ENCODE measurements around the gene MYBBP1A.

The MYBBP1A gene

DNA sequence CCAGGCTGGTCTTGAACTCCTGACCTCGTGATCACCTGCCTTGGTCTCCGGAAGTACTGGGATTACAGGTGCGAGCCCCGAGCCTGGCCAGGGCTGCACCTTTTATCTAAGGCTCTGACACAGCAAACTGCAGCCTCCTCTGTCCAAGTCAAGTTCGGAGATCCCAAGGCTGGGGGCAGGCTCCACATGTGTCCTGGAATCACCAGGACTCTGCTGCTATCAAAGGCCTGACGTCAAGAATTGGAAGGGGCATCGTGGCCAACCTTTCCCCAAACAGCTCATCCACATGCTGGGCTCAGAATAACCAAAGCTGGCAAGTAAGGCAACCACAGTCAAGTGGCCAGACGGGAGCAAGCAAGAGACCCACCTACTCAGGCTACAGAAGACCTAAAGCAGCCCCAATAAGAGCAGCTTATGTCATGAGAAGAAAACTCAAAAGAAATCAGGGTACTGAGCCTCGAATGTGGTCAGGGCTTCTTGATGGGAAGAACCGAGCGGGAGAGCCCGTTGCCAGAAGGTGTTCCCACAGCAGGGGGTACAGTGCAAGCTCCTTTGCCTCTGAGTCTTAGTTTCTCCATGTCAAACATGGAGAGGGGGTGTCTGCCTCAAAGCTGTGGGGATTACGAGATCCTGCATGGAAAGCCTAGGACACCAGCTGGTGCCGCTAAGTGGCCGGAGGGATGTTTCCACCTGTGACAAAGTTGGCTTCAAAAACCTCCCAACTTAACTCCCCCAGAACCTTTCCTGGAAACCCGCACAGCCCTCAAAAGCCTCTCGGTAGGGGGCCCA lies 7.9 kb downstream of the MYBBP1A start:
- Histone ChIP-seq H3K27ac (ENCODE audit: low read depth, low read length) (no peak overlapping the region), H2AFZ (ENCODE audit: low read length, unreplicated experiment) (no peak overlapping the region), H3K4me3 (ENCODE audit: low read depth, low read length) (no peak overlapping the region), H3K36me3 (ENCODE audit: insufficient read depth, low read length) (peaks cover 23% of the 10 kb centered on the region; the same call in 1 of the 2 replicates), H3K79me2 (ENCODE audit: control insufficient read depth, insufficient read depth, low read length, unreplicated experiment) (peaks cover under 1% of the 10 kb centered on the region), H3K4me1 (ENCODE audit: control insufficient read depth, insufficient read depth, low read length, unreplicated experiment) (peaks cover 4% of the 10 kb centered on the region), H3K27me3 (ENCODE audit: insufficient read depth, low read length) (no peaks in the 10 kb centered on the region)

DNA sequence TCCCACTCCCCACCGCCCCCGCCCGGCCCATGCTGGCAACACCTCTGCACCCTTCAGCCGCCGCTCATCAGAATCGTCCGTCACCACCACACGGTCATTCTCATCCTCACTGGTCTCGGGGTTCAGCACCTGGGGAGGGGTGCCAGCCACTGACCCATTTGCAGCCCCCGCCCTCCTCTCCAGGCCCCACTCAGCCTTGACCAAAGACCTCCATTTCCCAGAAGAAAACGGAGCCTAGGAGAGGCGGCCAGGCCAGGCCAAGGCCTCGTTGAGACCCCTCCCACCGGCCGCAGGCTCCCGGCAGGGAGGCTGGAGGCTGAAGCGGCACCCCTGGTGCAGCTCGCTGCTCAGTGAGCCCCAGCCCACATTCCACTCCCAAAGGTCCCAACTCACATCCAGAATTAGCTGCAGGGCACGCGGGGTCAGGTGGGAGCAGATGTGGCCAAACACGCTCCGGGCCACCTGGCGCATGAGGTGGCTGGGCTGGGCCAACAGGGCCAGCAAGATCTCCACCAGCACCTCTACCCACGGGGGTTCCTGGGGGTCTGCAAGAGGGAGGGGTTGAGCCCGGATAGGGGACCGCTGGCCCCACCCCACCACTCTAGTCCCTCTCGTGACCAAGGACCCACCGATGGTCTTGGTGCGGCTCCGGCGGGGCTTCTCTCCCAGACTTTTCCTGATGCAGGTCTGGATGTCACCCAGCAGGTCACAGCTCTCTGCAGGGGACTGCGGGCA lies 9.8 kb downstream of the MYBBP1A start:
- Histone ChIP-seq H3K4me3 (ENCODE audit: low read depth, low read length) (no peak overlapping the region), H3K36me3 (ENCODE audit: insufficient read depth, low read length) (peaks cover 13% of the 10 kb centered on the region; the same call in 1 of the 2 replicates), H2AFZ (ENCODE audit: low read length, unreplicated experiment) (no peak overlapping the region), H3K4me1 (ENCODE audit: control insufficient read depth, insufficient read depth, low read length, unreplicated experiment) (peaks cover 4% of the 10 kb centered on the region), H3K27ac (ENCODE audit: low read depth, low read length) (no peak overlapping the region), H3K79me2 (ENCODE audit: control insufficient read depth, insufficient read depth, low read length, unreplicated experiment) (no peaks in the 10 kb centered on the region), H3K27me3 (ENCODE audit: insufficient read depth, low read length) (no peaks in the 10 kb centered on the region)

- H3K4me1 ChIP-seq (ENCODE audit: control insufficient read depth, insufficient read depth, low read length, unreplicated experiment), result peaks cover 4% of the 10 kb centered on the region
- no peaks in the 10 kb centered on the region for H3K79me2 ChIP-seq (ENCODE audit: control insufficient read depth, insufficient read depth, low read length, unreplicated experiment)
- H3K36me3 ChIP-seq (ENCODE audit: insufficient read depth, low read length), result peaks cover 8% of the 10 kb centered on the region; the same call in 1 of the 2 replicates
- no peaks in the 10 kb centered on the region for H3K27me3 ChIP-seq (ENCODE audit: insufficient read depth, low read length)
- no peak overlapping the region for H3K4me3 ChIP-seq (ENCODE audit: low read depth, low read length)
- H2AFZ ChIP-seq (ENCODE audit: low read length, unreplicated experiment), result no peak overlapping the region
- no peak overlapping the region for H3K27ac ChIP-seq (ENCODE audit: low read depth, low read length)
Measured at GRCh38 chr17:4544951-4545216, 10.3 kb downstream of the MYBBP1A start.

DNA sequence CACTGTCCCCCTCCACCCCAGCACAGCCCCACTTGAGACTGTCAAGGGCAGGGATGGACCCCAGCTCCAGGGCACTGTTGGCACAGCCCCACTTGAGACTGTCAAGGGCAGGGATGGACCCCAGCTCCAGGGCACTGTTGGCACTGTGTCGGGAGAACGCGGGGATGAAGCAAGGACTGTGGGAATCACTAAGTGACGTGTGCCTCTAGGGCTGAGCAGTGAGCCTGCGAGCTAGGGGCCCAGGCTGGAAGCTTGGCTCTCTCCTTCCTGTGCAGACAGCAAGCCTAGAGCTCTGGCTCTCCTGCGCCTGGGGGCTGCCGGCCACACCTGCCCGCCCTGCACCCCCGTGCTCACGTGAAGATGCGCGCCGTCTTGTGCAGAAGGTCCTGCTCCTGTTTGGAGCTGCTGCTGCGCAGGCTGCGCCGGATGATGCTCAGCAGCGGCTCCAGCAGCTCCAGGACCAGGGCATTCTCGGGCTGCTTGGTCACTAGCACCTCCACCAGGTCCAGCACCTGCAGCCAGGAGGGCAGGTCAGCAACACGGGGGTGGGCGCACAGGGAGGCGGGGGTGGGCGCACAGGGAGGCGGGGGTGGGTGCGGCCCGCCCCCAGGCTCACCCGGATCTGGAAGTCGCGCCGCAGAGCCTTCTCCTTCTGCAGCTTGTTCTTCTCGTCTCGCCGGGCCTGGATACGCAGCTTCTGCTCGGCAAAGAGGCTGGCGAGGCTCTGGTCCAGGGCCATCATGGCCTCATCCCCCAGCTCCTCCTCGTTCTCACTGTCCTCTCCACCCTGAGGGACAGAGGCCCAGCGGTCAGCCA lies 10.8 kb downstream of the MYBBP1A start:
- no peak overlapping the region for H2AFZ ChIP-seq (ENCODE audit: low read length, unreplicated experiment)
- 0 out of 2 replicates have a peak, but pooled peaks cover 7% of the 10 kb centered on the region for H3K36me3 ChIP-seq (ENCODE audit: insufficient read depth, low read length)
- no peaks in the 10 kb centered on the region for H3K79me2 ChIP-seq (ENCODE audit: control insufficient read depth, insufficient read depth, low read length, unreplicated experiment)
- no peak overlapping the region for H3K27ac ChIP-seq (ENCODE audit: low read depth, low read length)
- no peak overlapping the region for H3K4me3 ChIP-seq (ENCODE audit: low read depth, low read length)
- peaks cover 3% of the 10 kb centered on the region for H3K4me1 ChIP-seq (ENCODE audit: control insufficient read depth, insufficient read depth, low read length, unreplicated experiment)
- H3K27me3 ChIP-seq (ENCODE audit: insufficient read depth, low read length), result no peaks in the 10 kb centered on the region

- Histone ChIP-seq H3K27me3 (ENCODE audit: insufficient read depth, low read length) (no peaks in the 10 kb centered on the region), H2AFZ (ENCODE audit: low read length, unreplicated experiment) (no peak overlapping the region), H3K79me2 (ENCODE audit: control insufficient read depth, insufficient read depth, low read length, unreplicated experiment) (no peaks in the 10 kb centered on the region), H3K4me3 (ENCODE audit: low read depth, low read length) (no peak overlapping the region), H3K4me1 (ENCODE audit: control insufficient read depth, insufficient read depth, low read length, unreplicated experiment) (no peaks in the 10 kb centered on the region), H3K36me3 (ENCODE audit: insufficient read depth, low read length) (0 out of 2 replicates have a peak, but pooled peaks cover 6% of the 10 kb centered on the region), H3K27ac (ENCODE audit: low read depth, low read length) (no peak overlapping the region)
Measured at GRCh38 chr17:4543557-4544026, 11.6 kb downstream of the MYBBP1A start.

- Histone ChIP-seq H3K79me2 (ENCODE audit: control insufficient read depth, insufficient read depth, low read length, unreplicated experiment) (no peaks in the 10 kb centered on the region), H3K27ac (ENCODE audit: low read depth, low read length) (no peak overlapping the region), H2AFZ (ENCODE audit: low read length, unreplicated experiment) (no peak overlapping the region), H3K4me3 (ENCODE audit: low read depth, low read length) (no peak overlapping the region), H3K36me3 (ENCODE audit: insufficient read depth, low read length) (no peaks in the 10 kb centered on the region), H3K4me1 (ENCODE audit: control insufficient read depth, insufficient read depth, low read length, unreplicated experiment) (peaks cover under 1% of the 10 kb centered on the region), H3K27me3 (ENCODE audit: insufficient read depth, low read length) (no peaks in the 10 kb centered on the region)
Measured at GRCh38 chr17:4542726-4543191, 12.4 kb downstream of the MYBBP1A start.

DNA sequence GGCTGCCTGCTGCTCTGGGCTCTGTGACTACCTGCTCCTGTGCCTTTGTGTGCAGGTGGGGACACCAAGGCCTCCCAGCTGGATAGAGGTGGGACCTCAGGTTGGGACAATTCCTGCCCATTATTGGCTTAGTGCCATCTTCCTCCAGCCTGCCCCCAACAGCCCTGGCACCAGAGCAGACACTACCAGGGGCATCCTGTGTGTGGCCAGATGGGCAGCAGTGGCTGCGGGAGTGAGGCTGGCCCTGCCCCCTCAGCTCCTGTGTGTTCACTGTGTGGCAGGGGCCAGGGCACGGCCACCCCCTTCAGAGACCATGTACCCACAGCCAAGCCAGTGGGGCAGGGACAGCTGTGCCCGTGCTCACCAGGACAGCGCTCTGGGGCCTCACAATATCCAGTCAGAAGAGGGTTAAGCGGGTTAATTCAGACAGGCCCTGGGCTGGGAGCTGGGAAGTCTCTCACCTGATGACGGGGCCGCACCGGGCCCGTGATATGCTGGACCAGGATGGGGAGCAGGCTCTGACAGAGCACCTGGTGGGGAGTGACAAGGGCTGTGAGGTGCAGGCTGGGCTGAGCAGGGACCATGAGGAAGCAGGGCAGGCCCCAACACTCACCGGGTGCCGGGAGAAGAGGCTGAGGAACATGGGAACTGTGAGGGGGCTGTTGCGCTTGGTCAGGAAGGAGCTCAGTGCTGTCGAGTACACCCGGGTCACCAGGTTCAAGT lies 13.0 kb downstream of the MYBBP1A start:
- Histone ChIP-seq H2AFZ (ENCODE audit: low read length, unreplicated experiment) (no peak overlapping the region), H3K4me3 (ENCODE audit: low read depth, low read length) (no peak overlapping the region), H3K27ac (ENCODE audit: low read depth, low read length) (no peak overlapping the region), H3K4me1 (ENCODE audit: control insufficient read depth, insufficient read depth, low read length, unreplicated experiment) (peaks cover 6% of the 10 kb centered on the region), H3K27me3 (ENCODE audit: insufficient read depth, low read length) (no peaks in the 10 kb centered on the region), H3K79me2 (ENCODE audit: control insufficient read depth, insufficient read depth, low read length, unreplicated experiment) (no peaks in the 10 kb centered on the region), H3K36me3 (ENCODE audit: insufficient read depth, low read length) (no peaks in the 10 kb centered on the region)

GRCh38 chr17:4541328-4542002 lies 13.7 kb downstream of the MYBBP1A start:
- no peak overlapping the region for H2AFZ ChIP-seq (ENCODE audit: low read length, unreplicated experiment)
- H3K4me3 ChIP-seq (ENCODE audit: low read depth, low read length), result no peak overlapping the region
- no peaks in the 10 kb centered on the region for H3K36me3 ChIP-seq (ENCODE audit: insufficient read depth, low read length)
- no peaks in the 10 kb centered on the region for H3K79me2 ChIP-seq (ENCODE audit: control insufficient read depth, insufficient read depth, low read length, unreplicated experiment)
- no peak overlapping the region for H3K27ac ChIP-seq (ENCODE audit: low read depth, low read length)
- peaks cover 12% of the 10 kb centered on the region for H3K4me1 ChIP-seq (ENCODE audit: control insufficient read depth, insufficient read depth, low read length, unreplicated experiment)
- H3K27me3 ChIP-seq (ENCODE audit: insufficient read depth, low read length), result no peaks in the 10 kb centered on the region

DNA sequence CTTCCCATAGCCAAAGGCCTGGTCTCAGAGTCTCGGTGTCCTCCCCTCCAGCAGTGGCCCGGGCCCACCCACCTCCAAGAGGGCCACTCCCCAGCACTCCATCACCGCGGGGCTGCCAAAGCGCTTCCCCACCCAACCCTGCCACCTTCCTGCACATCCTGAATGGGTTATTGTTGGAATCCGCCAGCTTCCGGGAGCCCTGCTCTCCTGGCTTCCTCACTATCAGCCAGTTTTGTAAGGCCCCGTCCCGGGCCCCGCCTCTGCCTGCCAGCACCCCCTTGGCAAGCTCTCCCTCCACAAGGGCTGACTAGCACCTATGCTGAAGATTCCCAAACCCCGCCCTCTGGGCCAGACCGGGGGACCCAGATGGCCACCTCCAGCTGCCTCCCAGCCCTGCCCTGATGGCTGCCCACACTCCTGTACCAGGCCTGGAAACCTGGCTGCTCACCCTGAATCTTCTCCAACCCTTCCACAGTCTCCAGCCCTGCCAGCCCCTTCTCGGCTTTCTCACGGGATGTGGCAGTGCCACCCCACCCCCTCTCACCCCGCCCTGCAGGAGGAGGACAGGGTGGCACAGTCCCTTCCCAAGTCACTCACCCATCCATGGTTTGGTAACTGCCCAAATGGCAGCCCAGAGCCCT lies 14.4 kb downstream of the MYBBP1A start:
- Histone ChIP-seq H3K4me1 (ENCODE audit: control insufficient read depth, insufficient read depth, low read length, unreplicated experiment) (peaks cover 12% of the 10 kb centered on the region), H3K36me3 (ENCODE audit: insufficient read depth, low read length) (no peaks in the 10 kb centered on the region), H3K27ac (ENCODE audit: low read depth, low read length) (no peak overlapping the region), H3K27me3 (ENCODE audit: insufficient read depth, low read length) (no peaks in the 10 kb centered on the region), H3K79me2 (ENCODE audit: control insufficient read depth, insufficient read depth, low read length, unreplicated experiment) (no peaks in the 10 kb centered on the region), H3K4me3 (ENCODE audit: low read depth, low read length) (no peak overlapping the region), H2AFZ (ENCODE audit: low read length, unreplicated experiment) (no peak overlapping the region)
